ENCODE data around the gene RNF166.
A peak's percentile ranks its signal among the peaks of the same experiment; 100 is the strongest.

RNF166 gene

GRCh38 chr16:88738151-88739084, 32.2 kb upstream of the RNF166 start:
- no peak for DNase-seq

DNA sequence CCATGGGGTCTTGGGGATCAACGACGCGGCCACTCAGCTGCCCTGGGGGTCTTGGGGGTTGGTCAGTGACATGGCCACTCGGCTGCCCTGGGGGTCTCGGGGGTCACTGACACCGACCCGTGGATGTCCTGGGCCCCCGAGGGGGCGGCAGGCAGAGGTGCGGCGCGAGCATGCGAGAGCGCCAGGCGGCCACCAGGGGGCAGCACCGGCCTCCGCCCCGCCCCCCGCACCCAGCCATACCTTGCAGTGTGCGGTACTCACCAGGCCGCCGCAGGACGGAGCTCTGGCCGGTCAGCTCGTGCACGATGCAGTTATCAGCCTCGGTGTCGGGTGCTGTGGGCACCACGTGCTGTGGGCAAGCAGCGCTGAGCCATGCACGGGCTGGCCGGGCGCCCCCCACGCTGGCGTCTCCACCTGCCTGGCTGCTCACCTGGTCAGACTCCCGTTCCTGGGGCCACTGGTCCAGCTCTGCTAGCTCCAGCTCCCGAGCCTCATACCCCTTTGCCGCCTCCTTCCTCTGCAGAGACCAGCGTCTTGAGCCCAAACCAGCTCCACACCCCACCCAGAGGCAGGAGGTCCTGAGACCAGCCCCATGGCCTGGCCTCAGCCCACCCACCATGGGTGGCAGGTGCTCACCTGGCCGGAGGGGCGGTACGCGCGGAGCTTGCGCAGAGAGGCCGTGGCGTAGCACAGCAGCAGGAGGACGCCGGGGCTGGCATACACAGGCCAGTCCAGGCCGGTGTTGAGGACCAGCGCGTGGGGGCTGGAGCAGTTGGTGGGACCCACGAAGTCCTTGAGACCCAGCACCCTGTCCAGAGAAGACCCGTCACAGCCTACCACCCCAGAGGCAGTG, 31.3 kb upstream of the RNF166 start:
- DNase-seq = peak; percentile 70

DNA sequence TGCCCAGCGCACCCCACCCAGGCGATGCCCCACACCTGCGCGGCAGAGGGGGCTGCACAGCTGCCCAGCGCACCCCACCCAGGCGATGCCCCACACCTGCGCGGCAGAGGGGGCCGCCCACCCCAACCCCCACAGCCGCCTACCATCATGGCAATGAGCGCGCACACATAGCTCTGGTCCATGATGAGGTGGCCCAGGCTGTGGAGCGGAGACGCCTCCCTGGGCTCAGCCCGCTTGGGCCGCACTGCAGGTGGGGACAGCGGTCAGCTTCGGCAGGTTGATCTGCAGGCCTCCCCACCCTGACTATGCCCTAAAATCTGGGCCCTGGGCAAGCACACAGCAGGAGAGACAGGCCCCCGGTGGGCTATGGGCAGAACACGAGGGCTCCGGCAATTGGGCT, 30.3 kb upstream of the RNF166 start:
- DNase-seq = no peak

DNA sequence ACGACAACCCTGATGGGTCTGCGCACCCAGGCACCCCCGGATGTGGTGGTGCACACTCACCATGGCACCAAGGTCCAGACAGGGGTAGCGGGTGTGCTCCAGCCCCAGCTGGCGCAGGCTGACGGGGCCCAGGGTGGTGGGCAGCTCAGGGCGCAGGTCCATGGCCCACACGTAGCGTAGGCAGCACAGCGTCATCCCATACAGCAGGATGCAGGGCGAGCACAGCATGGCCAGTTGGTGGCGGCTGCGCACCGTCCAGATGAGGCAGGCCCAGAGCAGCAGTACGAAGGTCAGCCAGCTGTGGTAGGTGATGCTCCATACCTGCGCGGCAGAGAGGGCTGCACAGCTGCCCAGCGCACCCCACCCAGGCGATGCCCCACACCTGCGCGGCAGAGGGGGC, 29.9 kb upstream of the RNF166 start:
- DNase-seq = no peak

DNA sequence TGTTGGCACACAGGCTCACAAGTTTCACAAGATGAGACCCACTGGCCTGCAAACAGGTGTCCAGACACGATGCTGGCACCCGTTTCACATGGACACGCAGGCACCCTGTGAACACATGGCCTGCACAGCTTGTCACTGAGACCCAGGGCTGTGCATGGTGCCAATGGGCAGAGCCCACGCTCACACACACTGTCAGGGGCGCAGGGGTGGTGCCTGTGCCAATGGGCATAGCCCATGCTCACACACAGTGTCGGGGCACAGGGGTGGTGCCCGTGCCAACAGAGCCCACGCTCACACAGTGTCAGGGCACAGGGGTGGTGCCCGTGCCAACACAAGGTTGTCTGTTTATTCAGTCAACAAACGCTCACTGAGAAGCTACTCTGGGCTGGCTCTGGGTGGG, 29.4 kb upstream of the RNF166 start:
- DNase-seq = no peak

DNA sequence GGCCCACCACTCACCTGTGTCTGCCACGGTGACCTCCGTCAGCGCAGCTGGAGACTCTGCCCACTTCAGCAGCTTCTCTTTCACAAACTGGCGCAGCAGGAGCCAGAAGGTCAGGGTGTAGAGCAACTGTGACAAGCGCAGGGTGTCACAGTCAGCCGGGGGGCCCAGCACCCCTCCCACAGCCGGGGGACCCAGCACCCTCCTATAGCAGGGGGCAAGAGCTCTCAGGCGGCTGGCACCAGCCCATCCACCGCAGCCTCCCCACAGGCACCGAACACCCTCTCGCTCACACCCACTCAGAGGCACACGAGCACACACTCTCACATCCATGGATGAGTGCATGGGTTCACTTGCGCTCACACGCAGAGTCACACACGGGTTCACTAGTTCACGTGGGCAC, 28.9 kb upstream of the RNF166 start:
- DNase-seq = no peak

- no peak for DNase-seq
Observed at GRCh38 chr16:88734361-88734728, 28.1 kb upstream of the RNF166 start.

DNA sequence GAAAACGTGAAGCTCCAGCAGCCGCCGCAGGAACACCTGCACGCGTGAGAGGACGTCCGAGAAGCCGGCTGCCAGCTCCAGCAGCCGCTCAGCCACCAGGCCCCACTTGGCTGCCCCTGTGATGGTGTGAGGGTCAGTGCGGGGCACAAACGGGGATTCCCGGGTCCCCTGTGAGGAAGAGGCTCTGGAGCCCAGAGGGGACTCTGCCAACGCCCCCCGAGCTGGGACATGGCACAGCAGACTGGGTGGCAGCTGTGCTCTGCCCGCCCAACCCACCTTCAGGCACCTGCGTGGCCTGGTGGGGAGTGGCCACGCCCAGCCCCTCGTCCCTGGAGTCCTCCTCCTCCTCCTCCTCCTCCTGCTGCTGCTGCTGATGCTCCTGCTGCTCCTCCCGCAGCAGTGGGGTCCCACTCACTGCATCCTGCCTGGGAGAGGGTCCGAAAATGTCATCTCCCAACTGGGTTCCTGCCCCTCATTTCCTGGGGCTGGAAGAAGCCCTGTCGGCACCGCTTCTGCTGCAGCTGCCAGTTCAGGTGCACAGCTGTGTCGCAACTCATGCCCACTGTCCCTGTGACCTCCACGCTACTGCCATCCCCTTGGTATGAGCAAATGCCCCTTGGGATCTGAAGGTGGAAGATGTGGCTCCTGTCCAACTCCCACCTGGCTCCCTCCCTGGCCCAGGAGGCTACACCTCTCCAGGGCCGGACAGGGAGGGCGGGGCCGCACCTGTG, 27.6 kb upstream of the RNF166 start:
- peak; percentile 43 for DNase-seq

DNA sequence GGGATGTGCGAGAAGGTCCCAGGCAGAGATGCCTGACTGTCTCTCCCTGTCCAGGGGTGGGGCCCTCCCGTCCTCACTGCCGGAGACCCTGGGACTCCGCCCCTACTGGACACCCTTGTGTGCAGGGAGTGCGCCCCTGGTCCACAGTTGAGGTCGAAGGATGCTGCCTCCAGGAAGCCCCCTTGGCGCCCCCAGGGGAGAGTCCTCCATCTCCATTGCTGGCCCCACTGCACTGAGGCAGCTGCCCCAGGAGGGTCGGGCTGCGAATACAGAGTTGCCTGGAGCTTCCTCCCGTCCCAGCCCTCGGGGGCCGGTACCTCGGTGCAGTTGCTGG, 26.7 kb upstream of the RNF166 start:
- no peak for DNase-seq

GRCh38 chr16:88732172-88732960, 26.2 kb upstream of the RNF166 start:
- peak; percentile 69 for DNase-seq

DNA sequence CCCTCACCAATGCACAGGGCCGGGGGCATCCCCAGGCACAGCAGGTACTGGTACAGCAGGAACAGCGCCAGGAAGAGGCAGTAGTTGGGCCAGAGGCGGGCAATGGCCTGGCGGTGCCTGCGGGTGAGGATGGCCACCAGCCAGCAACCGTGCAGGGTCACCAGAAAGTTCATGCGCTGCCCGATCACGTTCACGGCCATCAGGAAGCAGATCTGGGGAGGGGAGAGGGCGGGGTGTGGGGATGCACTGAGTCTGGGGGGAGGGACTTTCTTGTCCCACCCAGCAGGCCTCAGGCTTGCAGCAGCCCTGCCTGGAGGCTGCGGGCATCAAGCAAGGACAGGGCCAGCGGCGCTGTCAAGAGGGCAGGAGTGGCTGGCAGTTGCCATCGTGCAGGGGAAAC, 25.5 kb upstream of the RNF166 start:
- no peak for DNase-seq

- DNase-seq = peak; percentile 49
Observed at GRCh38 chr16:88730632-88731607, 24.7 kb upstream of the RNF166 start.

DNA sequence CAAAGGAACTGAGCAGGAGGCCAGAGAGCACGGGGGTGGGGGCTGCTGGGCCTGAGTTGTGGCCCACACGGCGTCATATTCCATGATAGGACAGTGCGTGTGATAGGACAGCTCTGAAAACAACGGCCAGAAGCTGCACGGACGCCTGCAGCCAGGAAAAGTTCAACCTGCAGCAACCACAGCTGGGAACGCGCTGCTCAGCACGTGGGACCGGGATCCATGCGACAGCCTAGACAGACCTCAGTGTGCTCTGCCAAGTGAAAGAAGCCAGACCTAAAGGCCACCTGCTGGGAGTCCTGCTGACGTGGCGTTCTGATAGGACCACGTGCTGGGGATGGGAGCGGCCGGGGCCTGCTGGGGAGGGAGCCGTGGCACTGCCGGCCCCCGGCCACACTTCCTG, 21.7 kb upstream of the RNF166 start:
- peak; percentile 88 for DNase-seq

- no peak for DNase-seq
Observed at GRCh38 chr16:88726981-88727380, 20.8 kb upstream of the RNF166 start.

GRCh38 chr16:88726408-88726749, 20.2 kb upstream of the RNF166 start:
- no peak for DNase-seq

DNA sequence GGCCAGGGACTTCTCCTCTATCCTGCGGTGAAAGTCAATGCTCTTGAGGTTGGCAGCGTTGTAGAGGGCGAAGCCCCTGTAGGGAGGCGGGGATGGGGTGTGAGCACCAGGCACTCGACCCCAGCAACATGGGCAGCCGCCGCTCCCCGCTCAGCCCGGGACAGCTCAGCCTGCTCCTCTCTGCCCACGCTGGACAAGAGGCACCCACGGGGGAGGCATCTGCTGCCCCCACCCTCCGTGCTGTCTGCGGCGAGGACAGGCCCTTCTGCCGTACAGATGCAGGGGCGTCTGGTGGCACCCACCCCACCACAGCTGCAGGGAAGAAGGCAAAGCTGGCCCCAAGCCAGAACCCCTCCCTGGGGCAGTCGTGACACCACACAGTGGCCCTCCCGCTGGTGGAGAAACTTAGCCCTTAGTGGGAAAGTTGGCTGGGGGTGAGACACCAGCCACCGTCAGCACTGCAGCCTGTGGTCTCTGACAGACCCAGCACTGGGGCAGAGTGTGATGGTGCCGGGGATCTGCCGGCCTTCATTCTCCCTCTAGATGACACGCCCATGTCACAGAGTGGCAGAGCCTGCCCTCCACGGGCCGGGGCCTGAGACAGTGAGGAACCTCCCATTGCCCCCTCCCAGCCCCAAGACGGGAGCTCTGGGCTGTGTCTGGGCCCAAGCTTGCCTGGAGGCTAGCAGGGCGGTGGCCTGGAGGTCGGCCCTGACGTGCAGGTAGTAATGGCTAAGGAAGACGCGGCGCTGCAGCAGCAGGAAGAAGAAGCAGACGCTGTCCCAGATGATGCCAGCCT, 19.6 kb upstream of the RNF166 start:
- DNase-seq = no peak

- DNase-seq = no peak
Observed at GRCh38 chr16:88724855-88725555, 18.8 kb upstream of the RNF166 start.

- DNase-seq = no peak
Observed at GRCh38 chr16:88723911-88724310, 17.7 kb upstream of the RNF166 start.

- no peak for DNase-seq
Observed at GRCh38 chr16:88723507-88723887, 17.3 kb upstream of the RNF166 start.
